ENCODE results near the gene PRKRA.

The PRKRA gene

GRCh38 chr2:178392215-178392614 is 58.8 kb downstream of the PRKRA start:
- no peak for TF ChIP-seq CTCF (IDR thresholded peaks at IDR 0.05; ENCODE audit: insufficient read depth, low read length, missing control alignments)
- no peak for DNase-seq (ENCODE audit: low read depth, low spot score)
- CTCF ChIA-PET, result interaction anchor here (0.7 to 6.4 kb wide), 6 partner anchors 8 to 256 kb away, joined by 3 to 38 read pairs (median 3); no protein-coding TSS in a partner anchor
- H3K4me3 ChIP-seq (ENCODE audit: low read depth, low read length), result no peak overlapping the region
- POLR2A ChIA-PET, result no interaction called here

DNA sequence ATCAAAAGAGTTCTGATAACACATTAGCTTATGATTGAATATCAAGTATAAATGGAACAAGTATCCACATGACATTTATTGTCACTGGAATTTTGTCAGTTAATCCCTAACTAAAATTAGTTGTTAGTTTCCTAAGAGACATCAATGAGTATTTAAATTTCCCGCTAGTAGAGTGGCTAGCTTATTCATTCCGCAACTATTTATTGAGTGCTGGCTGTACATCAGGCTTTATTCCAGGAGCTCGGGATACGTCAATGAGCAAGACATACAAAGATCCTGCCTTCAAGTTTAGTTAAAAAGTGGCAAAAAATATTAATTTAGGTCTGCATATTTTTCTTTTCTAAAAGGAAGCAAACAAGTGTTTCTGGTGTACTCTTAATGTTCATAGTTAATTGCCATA is 59.3 kb downstream of the PRKRA start:
- no peak for TF ChIP-seq CTCF (IDR thresholded peaks at IDR 0.05; ENCODE audit: insufficient read depth, low read length, missing control alignments)
- DNase-seq (ENCODE audit: low read depth, low spot score), result no peak
- H3K4me3 ChIP-seq (ENCODE audit: low read depth, low read length), result no peak overlapping the region
- ChIA-PET CTCF (interaction anchor here (0.7 to 6.4 kb wide), 7 partner anchors 8 to 255 kb away, joined by 3 to 38 read pairs (median 3); no protein-coding TSS in a partner anchor), POLR2A (no interaction called here)

GRCh38 chr2:178388287-178388686 is 62.7 kb downstream of the PRKRA start:
- H3K4me3 ChIP-seq (ENCODE audit: low read depth, low read length), result no peak overlapping the region
- POLR2A ChIA-PET, result no interaction called here
- no peak for DNase-seq (ENCODE audit: low read depth, low spot score)
- CTCF ChIA-PET, result interaction anchor here (1.0 kb wide), 1 partner anchor 9 kb away, joined by 5 read pairs; no protein-coding TSS in a partner anchor
- TF ChIP-seq CTCF (IDR thresholded peaks at IDR 0.05; ENCODE audit: insufficient read depth, low read length, missing control alignments), result no peak

GRCh38 chr2:178386986-178387597 is 63.9 kb downstream of the PRKRA start:
- H3K4me3 ChIP-seq (ENCODE audit: low read depth, low read length), result no peak overlapping the region
- no peak for TF ChIP-seq CTCF (IDR thresholded peaks at IDR 0.05; ENCODE audit: insufficient read depth, low read length, missing control alignments)
- CTCF ChIA-PET, result no interaction called here
- POLR2A ChIA-PET, result no interaction called here
- DNase-seq (ENCODE audit: low read depth, low spot score), result no peak

DNA sequence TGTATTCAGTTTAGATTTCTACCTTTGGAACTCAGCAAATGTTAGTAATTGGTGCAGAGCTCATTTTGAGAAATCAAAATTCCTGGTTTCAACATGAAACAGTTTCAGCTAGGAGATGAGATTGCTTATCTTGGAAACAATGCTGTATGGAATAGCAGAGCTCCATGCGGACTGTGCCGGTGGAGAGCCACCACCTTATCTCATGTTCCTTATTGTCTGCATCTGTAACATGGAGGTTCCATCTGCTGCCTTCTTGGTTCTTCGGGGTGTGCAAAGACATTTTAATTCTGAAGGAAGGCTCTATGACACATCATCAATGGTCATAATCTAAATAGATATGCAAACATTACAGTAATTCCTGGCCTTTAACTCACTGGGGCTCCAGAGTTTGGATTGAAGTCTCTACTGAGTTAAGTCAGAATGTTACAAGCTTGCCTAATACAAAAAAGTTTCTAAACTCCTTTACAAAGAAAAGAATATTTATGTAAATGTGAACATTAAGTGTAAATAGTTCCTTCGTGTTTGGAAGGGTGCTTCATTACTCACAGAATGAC is 65.3 kb downstream of the PRKRA start:
- DNase-seq (ENCODE audit: low read depth, low spot score), result no peak
- POLR2A ChIA-PET, result no interaction called here
- no peak for TF ChIP-seq CTCF (IDR thresholded peaks at IDR 0.05; ENCODE audit: insufficient read depth, low read length, missing control alignments)
- CTCF ChIA-PET, result interaction anchor here (1.1 to 2.0 kb wide), 3 partner anchors 10 to 31 kb away, joined by 3 to 6 read pairs (median 4); no protein-coding TSS in a partner anchor
- H3K4me3 ChIP-seq (ENCODE audit: low read depth, low read length), result no peak overlapping the region

DNA sequence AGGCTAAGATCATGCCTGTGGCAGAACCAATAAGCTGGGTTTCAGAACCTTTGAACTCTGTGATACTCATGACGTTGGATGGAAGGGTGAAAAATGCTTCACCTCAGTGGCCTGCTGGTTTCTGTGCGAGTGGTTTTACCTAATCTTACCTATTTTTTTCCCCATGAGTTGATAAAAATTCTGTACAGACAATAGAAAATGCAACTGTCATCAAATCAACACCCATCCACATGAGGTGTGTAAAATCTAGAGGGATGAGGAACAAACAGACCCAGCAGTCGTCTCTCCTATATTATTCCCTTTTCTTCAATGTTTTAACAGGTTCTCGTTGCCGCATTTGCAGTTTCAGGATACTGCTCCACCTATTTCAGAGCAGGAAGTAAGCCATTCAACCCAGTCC is 67.3 kb downstream of the PRKRA start:
- H3K4me3 ChIP-seq (ENCODE audit: low read depth, low read length), result no peak overlapping the region
- TF ChIP-seq CTCF (IDR thresholded peaks at IDR 0.05; ENCODE audit: insufficient read depth, low read length, missing control alignments), result no peak
- CTCF ChIA-PET, result interaction anchor here (2.0 to 2.1 kb wide), 2 partner anchors 11 to 31 kb away, joined by 6 to 9 read pairs; no protein-coding TSS in a partner anchor
- no peak for DNase-seq (ENCODE audit: low read depth, low spot score)
- POLR2A ChIA-PET, result no interaction called here
